Choroid plexus epithelial cell (primary cell): Measurements from ENCODE around the gene NPTX1.
"Not testable (repeated sequence)": the region's sequence is repeated elsewhere in the genome, so short reads cannot be mapped to it uniquely, and the experiment has no call there.

Source experiments
- DNase-seq: peaks from one replicate; pipeline ENCODE4 v3.0.0-alpha.2; 2010; ENCODE audit warnings: low read depth
- H3K4me3 ChIP-seq: 2 replicates; pipeline ENCODE4 v1.5.1; 2011; ENCODE audit warnings: low read depth, mild to moderate bottlenecking, control low read depth, low read length, moderate library complexity
- TF ChIP-seq, protein P1 (sequence below): conservative IDR thresholded peaks from 2 replicates; pipeline ENCODE4 v1.5.1; 2011; ENCODE audit warnings: low read depth, mild to moderate bottlenecking, control low read depth, inconsistent platforms, low read length, moderate library complexity

NPTX1 gene

DNA sequence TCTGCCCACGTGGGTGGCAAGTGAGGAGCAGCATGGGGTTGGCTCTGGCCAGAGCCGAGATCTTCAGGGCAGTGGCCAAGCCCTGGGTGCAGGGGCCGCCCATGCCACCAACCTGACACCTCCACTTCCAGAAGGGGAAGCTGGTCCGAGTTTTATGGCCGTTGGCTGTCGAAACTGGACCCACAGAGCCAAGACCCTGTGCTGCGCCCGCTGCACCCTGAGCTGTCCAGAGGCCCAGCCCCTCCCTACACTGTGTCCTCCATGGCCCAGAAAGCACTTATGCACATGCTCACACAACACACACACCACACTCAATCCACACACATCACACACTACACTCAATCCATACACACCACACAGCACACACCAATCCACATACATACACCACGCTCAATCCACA is 34.4 kb upstream of the NPTX1 start:
- H3K4me3 ChIP-seq, result no peak overlapping the region
- TF ChIP-seq, protein P1, sequence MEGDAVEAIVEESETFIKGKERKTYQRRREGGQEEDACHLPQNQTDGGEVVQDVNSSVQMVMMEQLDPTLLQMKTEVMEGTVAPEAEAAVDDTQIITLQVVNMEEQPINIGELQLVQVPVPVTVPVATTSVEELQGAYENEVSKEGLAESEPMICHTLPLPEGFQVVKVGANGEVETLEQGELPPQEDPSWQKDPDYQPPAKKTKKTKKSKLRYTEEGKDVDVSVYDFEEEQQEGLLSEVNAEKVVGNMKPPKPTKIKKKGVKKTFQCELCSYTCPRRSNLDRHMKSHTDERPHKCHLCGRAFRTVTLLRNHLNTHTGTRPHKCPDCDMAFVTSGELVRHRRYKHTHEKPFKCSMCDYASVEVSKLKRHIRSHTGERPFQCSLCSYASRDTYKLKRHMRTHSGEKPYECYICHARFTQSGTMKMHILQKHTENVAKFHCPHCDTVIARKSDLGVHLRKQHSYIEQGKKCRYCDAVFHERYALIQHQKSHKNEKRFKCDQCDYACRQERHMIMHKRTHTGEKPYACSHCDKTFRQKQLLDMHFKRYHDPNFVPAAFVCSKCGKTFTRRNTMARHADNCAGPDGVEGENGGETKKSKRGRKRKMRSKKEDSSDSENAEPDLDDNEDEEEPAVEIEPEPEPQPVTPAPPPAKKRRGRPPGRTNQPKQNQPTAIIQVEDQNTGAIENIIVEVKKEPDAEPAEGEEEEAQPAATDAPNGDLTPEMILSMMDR, result no peak
- DNase-seq, result no peak

DNA sequence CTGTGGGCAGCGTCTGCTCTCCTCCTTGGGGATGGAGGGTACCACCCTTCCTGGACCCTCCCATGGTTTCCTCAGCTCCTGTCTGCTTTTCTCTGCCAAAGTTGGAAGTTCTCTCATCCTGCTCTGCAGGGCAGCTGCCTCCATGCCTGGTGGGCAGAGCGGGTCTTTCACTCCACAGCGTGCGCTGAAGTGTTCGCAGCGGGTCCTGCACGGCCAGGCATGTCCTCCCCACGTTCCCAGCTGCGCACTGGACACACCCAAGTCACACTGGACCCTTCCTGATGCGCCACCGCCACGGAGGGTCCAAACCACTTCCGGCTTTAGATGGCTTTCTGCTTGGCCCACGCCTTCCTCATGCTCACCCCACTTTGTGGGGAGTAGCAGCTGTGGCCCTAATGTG is 33.7 kb upstream of the NPTX1 start:
- no peak for DNase-seq
- H3K4me3 ChIP-seq, result no peak overlapping the region
- TF ChIP-seq, protein P1, result no peak

DNA sequence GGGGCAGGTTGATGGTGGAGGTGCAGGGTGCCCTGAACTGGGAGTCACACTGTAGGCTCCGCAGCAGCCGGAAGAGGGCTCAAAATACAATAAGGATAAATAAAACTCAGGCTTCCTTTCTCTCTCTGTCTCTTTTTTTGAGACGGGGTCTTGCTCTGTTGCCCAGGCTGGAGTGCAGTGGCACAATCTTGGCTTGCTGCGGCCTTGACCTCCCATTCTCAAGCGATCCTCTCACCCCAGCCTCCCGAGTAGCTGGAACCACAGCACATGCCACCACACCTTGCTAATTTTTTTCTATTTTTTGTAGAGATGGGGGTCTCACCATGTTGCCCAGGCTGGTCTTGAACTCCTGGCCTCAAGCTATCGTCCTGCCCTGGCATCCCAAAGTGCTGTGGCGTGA is 32.9 kb upstream of the NPTX1 start:
- no peak overlapping the region for H3K4me3 ChIP-seq
- TF ChIP-seq, protein P1, result no peak
- no peak for DNase-seq

DNA sequence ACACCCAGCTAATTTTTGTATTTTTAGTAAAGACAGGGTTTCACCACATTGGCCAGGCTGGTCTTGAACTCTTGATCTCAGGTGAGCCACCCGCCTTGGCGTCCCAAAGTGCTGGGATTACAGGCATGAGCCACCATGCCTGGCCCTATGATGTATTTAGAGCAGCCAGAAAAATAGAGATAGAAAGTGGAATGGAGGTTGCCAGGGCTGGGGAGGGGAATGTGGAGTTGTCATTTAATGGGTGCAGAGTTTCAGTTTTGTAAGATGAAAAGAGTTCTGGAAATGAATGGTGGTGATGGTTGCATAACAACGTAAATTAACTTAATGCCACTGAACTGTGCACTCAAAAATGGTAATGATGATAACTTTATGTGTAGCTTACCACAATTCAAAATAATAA is 31.6 kb upstream of the NPTX1 start:
- TF ChIP-seq, protein P1, result no peak
- no peak for DNase-seq
- H3K4me3 ChIP-seq, result no peak overlapping the region

DNA sequence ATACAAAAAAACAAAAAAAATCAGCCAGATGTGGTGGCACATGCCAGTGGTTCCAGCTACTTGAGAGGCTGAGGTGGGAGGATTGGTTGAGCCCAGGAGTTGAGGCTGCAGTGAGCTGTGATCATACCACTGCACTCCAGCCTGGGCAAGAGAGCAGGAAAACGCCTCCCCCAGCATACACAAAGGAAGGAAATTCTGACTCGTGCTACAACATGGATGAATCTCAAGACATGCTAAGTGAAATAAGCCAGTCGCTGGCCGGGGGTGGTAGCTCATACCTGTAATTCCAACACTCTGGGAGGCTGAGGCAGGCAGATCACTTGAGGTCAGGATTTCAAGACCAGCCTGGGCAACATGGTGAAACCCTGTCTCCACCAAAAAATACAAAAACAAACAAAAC is 30.8 kb upstream of the NPTX1 start:
- not testable (repeated sequence) for DNase-seq, H3K4me3 ChIP-seq

DNA sequence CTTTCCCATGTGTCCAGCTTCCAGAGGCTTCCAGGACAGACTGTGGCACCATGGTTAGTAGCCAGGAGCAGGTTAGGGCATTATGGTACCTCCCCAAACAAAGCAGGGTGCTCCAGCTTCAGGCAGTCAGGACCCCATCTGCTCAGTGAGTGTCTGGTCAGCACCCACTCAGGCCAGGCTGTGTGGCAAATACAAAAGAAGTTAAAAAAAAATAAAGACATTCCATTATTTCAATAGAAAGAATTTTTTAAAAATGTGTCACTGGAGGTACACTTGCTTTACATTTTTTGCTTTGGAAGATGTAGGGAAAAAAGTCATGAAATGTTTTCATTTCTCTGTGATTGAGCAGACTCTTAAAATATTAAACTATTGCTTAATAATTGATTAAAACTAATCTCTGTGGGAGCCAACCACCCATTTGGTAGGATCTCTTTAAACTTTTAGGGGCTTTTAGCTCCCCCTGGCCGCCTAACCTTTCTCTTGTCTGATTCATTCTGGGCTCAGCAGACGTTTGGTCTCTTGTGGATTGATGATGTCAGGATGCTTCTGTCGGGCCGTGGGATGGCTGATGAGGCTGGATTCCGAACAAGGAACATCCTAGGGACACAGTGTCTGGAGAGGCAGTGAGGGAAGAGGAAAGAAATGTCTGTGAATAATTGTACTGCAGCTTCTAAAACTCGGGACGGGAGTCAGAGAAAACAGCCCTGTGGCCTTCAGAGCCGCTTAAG is 28.4 kb upstream of the NPTX1 start:
- DNase-seq, result peak; percentile 66
- no peak overlapping the region for H3K4me3 ChIP-seq
- TF ChIP-seq, protein P1, result peak; percentile 20

DNA sequence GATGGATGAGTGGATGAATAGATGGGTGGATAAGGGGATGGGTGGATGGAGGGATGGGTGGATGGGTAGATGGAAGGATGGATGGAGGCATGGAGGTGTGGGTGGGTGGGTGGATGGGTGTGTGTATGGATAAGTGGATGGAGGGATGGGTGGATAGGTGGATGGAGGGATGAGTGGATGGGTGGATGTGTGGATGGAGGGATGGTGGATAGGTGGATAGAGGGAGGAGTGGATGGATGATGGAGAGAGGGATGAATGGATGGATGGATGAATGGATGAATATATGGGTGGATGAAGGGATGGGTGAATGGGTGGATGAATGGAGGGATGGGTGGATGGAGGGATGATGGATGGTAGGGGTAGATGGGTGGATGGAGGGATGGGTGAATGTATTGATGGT is 27.5 kb upstream of the NPTX1 start:
- DNase-seq, result no peak
- H3K4me3 ChIP-seq, result no peak overlapping the region
- TF ChIP-seq, protein P1, result no peak
